Measurements from ENCODE around the gene FBXL20. TPM values are rescaled to one million over a fixed set of nuclear protein-coding genes. Genes with fewer than 3 reads are reported as not detected.

FBXL20 gene
- total RNA-seq, 1 experiment from 2014 or later: 17.2 TPM

DNA sequence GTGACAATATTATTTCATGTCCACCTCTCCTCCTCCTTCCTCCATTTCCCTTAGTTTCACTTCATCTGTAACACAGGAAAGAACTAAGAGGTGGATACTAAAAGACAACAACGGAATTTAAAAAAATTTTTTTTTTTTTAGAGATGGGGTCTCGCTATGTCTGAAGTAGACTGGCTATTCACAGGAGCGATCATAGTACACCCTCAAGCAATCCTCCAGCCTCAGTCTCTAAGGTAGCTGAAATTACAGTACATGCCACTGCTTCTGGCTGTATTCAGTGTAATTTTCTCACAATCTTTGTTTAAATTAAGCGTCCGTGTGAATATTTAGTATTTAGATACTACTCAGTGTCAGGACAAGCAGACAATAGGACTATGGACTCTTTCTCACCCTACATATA lies 35.6 kb downstream of the FBXL20 start:
- Histone ChIP-seq H3K79me2 (ENCODE audit: insufficient read depth, low read length) (no peaks in the 10 kb centered on the region), H3K4me3 (replicated peaks in 1 of 2; ENCODE audit: low read depth in 1 of 2, low read length in 2 of 2) (no peak overlapping the region), H3K4me1 (ENCODE audit: control insufficient read depth in 1 of 2, insufficient read depth in 2 of 2, low read length in 2 of 2) (no peaks in the 10 kb centered on the region), H3K36me3 (ENCODE audit: control insufficient read depth in 1 of 2, insufficient read depth in 2 of 2, low read length in 2 of 2) (no peaks in the 10 kb centered on the region), H2AFZ (ENCODE audit: low read depth, low read length, poor library complexity, severe bottlenecking) (no peak overlapping the region), H3K9me3 (ENCODE audit: control insufficient read depth in 1 of 2, insufficient read depth in 1 of 2, low read depth in 1 of 2, low read length in 2 of 2) (no peaks in the 10 kb centered on the region), H4K20me1 (ENCODE audit: insufficient read depth) (no peaks in the 10 kb centered on the region), H3K9me2 (ENCODE audit: insufficient read depth) (no peaks in the 10 kb centered on the region), H3K9ac (ENCODE audit: low read length) (no peak overlapping the region), H3K27ac (ENCODE audit: low read depth, low read length) (no peak overlapping the region), H3K27me3 (ENCODE audit: insufficient read depth, low read length) (no peaks in the 10 kb centered on the region), H3K4me2 (ENCODE audit: low read length) (no peak overlapping the region)
- no TSS peak for BruUV-seq (replicated peaks)
- ChIA-PET RAD21 (ENCODE audit: low non-redundant PET in 1 of 2, low total read pairs in 2 of 2, uncharacterized antibody in 2 of 2, unreplicated experiment in 2 of 2) (no interaction called here), POLR2A (no interaction called here), CTCF (no interaction called here)
- no peak for DNase-seq (ENCODE audit: low read depth, low spot score)
- ATAC-seq: no peak
- no peak for TF ChIP-seq EGR1 (IDR thresholded peaks at IDR 0.05; ENCODE audit: low read depth)
- intact Hi-C loops (cut with micrococcal nuclease): no loop called here

DNA sequence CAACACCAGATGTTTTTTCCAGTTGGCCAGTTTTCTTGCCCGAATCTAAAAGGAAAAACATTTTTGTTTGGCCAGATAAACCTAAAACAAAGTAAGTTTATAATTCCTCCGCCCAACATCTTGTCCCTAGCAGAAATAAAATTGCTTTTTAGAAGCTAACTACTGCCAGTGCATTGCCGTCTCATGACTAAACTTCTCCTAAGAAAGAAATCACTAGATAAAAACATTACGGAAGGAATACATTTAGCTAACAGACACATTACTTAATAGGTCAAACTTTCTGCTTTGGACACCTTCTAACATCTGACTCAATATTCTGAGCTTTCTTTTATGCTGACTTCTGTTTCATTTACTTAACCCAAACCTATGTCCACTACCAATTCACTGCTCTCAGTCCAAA lies 36.2 kb downstream of the FBXL20 start:
- TF ChIP-seq, protein P1, sequence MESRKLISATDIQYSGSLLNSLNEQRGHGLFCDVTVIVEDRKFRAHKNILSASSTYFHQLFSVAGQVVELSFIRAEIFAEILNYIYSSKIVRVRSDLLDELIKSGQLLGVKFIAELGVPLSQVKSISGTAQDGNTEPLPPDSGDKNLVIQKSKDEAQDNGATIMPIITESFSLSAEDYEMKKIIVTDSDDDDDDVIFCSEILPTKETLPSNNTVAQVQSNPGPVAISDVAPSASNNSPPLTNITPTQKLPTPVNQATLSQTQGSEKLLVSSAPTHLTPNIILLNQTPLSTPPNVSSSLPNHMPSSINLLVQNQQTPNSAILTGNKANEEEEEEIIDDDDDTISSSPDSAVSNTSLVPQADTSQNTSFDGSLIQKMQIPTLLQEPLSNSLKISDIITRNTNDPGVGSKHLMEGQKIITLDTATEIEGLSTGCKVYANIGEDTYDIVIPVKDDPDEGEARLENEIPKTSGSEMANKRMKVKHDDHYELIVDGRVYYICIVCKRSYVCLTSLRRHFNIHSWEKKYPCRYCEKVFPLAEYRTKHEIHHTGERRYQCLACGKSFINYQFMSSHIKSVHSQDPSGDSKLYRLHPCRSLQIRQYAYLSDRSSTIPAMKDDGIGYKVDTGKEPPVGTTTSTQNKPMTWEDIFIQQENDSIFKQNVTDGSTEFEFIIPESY (IDR thresholded peaks at IDR 0.05; ENCODE audit: extremely low read depth, insufficient replicate concordance, low read length): no peak
- POLR2A ChIA-PET: no interaction called here
- no peak for DNase-seq (ENCODE audit: low read depth, low spot score)
- H3K4me3 ChIP-seq (replicated peaks in 1 of 2; ENCODE audit: low read depth in 1 of 2, low read length in 2 of 2): no peak overlapping the region
- no peaks in the 10 kb centered on the region for H3K36me3 ChIP-seq (ENCODE audit: control insufficient read depth in 1 of 2, insufficient read depth in 2 of 2, low read length in 2 of 2)
- H3K27me3 ChIP-seq (ENCODE audit: insufficient read depth, low read length): no peaks in the 10 kb centered on the region
- no peak overlapping the region for H3K4me2 ChIP-seq (ENCODE audit: low read length)
- no peaks in the 10 kb centered on the region for H3K79me2 ChIP-seq (ENCODE audit: insufficient read depth, low read length)
- CTCF ChIA-PET: no interaction called here
- H3K9ac ChIP-seq (ENCODE audit: low read length): no peak overlapping the region
- intact Hi-C loops (cut with micrococcal nuclease): no loop called here
- no peak overlapping the region for H3K27ac ChIP-seq (ENCODE audit: low read depth, low read length)
- no peaks in the 10 kb centered on the region for H3K9me3 ChIP-seq (ENCODE audit: control insufficient read depth in 1 of 2, insufficient read depth in 1 of 2, low read depth in 1 of 2, low read length in 2 of 2)
- no peak overlapping the region for H2AFZ ChIP-seq (ENCODE audit: low read depth, low read length, poor library complexity, severe bottlenecking)
- ATAC-seq: no peak
- H3K9me2 ChIP-seq (ENCODE audit: insufficient read depth): no peaks in the 10 kb centered on the region
- no TSS peak for BruUV-seq (replicated peaks)
- RAD21 ChIA-PET (ENCODE audit: low non-redundant PET in 1 of 2, low total read pairs in 2 of 2, uncharacterized antibody in 2 of 2, unreplicated experiment in 2 of 2): no interaction called here
- no peaks in the 10 kb centered on the region for H4K20me1 ChIP-seq (ENCODE audit: insufficient read depth)
- no peaks in the 10 kb centered on the region for H3K4me1 ChIP-seq (ENCODE audit: control insufficient read depth in 1 of 2, insufficient read depth in 2 of 2, low read length in 2 of 2)

Measured in HCT116 (cell line).